Endodermal cell (in vitro differentiated cells): ENCODE results near the gene RFPL3. TPM values are rescaled to one million over a fixed set of nuclear protein-coding genes. Genes with fewer than 3 reads are reported as not detected.

ENCODE experiments used
- DNase-seq: peaks from one replicate; pipeline ENCODE4 v3.0.0-alpha.2; 2017
- H3K27ac ChIP-seq: 2 replicates; pipeline ENCODE4 v1.5.1; 2013; ENCODE audit warnings: mild to moderate bottlenecking, low read depth, low read length, moderate library complexity
- H3K27me3 ChIP-seq: 2 replicates; pipeline ENCODE4 v1.6.1; 2013; ENCODE audit warnings: mild to moderate bottlenecking, low read length, moderate library complexity; ENCODE audit not compliant: insufficient read depth, control insufficient read depth, poor library complexity, severe bottlenecking
- H3K36me3 ChIP-seq: 2 replicates; pipeline ENCODE4 v1.7.0; 2013; ENCODE audit warnings: mild to moderate bottlenecking, low read length, moderate library complexity; ENCODE audit not compliant: control insufficient read depth, insufficient read depth
- H3K4me1 ChIP-seq: one replicate; pipeline ENCODE4 v1.7.0; 2013; ENCODE audit warnings: low read length; ENCODE audit not compliant: control insufficient read depth, insufficient read depth
- H3K4me3 ChIP-seq: 2 replicates; pipeline ENCODE4 v1.5.1; 2013; ENCODE audit warnings: mild to moderate bottlenecking, low read length, moderate library complexity
- H3K9ac ChIP-seq: 2 replicates; pipeline ENCODE4 v1.6.1; 2013; ENCODE audit warnings: mild to moderate bottlenecking, low read length, moderate library complexity; ENCODE audit not compliant: poor library complexity, severe bottlenecking; ENCODE audit errors: extremely low read depth
- H3K9me3 ChIP-seq: 2 replicates; pipeline ENCODE4 v1.6.1; 2013; ENCODE audit warnings: mild to moderate bottlenecking, low read length, moderate library complexity; ENCODE audit not compliant: control insufficient read depth
- H3K27ac Mint-ChIP-seq: 2 replicates; pipeline ENCODE4 v1.8.0; 2020; ENCODE audit warnings: mixed read lengths
- H3K27me3 Mint-ChIP-seq: 2 replicates; pipeline ENCODE4 v1.8.0; 2021; ENCODE audit warnings: mild to moderate bottlenecking, mixed read lengths; ENCODE audit not compliant: insufficient read depth
- H3K36me3 Mint-ChIP-seq: 2 replicates; pipeline ENCODE4 v1.8.0; 2020; ENCODE audit warnings: low read depth, mixed read lengths
- H3K4me1 Mint-ChIP-seq: 2 replicates; pipeline ENCODE4 v1.8.0; 2020; ENCODE audit warnings: mixed read lengths
- H3K4me3 Mint-ChIP-seq: 2 replicates; pipeline ENCODE4 v1.8.0; 2020; ENCODE audit warnings: mild to moderate bottlenecking, moderate library complexity, mixed read lengths
- H3K9me3 Mint-ChIP-seq: 2 replicates; pipeline ENCODE4 v1.8.0; 2020; ENCODE audit warnings: mild to moderate bottlenecking, mixed read lengths
- CTCF ChIP-seq: fragments of 200-600 bp; sonication (generic); conservative IDR thresholded peaks from 2 replicates; pipeline ENCODE4 v1.5.0; 2021; ENCODE audit warnings: antibody characterized with exemption, mild to moderate bottlenecking
- WGBS, 2 experiments: methylation state at CpG; one replicate each; pipeline versions ENCODE4 v1.1.5 to v1.1.7; 2013; ENCODE audit warnings: missing lambda C conversion rate in 2 of 2, mixed read lengths in 1 of 2; ENCODE audit not compliant: insufficient coverage in 1 of 2, insufficient read length in 1 of 2; 5-methylcytosine and 5-hydroxymethylcytosine counted together
- total RNA-seq, 2 donors: library from RNA; stranded (reverse); fragmentation: NEBNext Ultra II Directional in 1 of 2; extraction: Animal tissue kit (Norgen Biotek cat#: 25700) in 1 of 2; gene quantifications; 2 replicates in 1 of 2; 3 replicates in 1 of 2; pipeline ENCODE4 v1.2.1, GENCODE V29; 2021

The RFPL3 gene
- total RNA-seq, 2 donors from 2014 or later = not detected

GRCh38 chr22:32325811-32326237 is 31.8 kb upstream of the RFPL3 start:
- no peaks in the 10 kb centered on the region for H3K36me3 ChIP-seq
- H3K9ac ChIP-seq = no peak overlapping the region
- Mint-ChIP-seq H3K9me3 (peaks cover 4% of the 10 kb centered on the region), H3K36me3 (no peaks in the 10 kb centered on the region), H3K4me3 (no peak overlapping the region), H3K4me1 (no peaks in the 10 kb centered on the region), H3K27me3 (peaks cover 8% of the 10 kb centered on the region), H3K27ac (no peak overlapping the region)
- H3K4me1 ChIP-seq = no peaks in the 10 kb centered on the region
- no peaks in the 10 kb centered on the region for H3K9me3 ChIP-seq
- H3K27ac ChIP-seq = no peak overlapping the region
- no peak for TF ChIP-seq CTCF
- DNase-seq = peak; percentile 63
- no peak overlapping the region for H3K4me3 ChIP-seq
- WGBS, 2 experiments = 77 to 100% methylated on average over 2 to 7 of the region's 7 CpGs
- no peaks in the 10 kb centered on the region for H3K27me3 ChIP-seq

- Mint-ChIP-seq H3K4me3 (no peak overlapping the region), H3K27ac (no peak overlapping the region)
These were observed 31.0 kb upstream of the RFPL3 start for GRCh38 chr22:32326647-32327046.

GRCh38 chr22:32327066-32327465 is 30.6 kb upstream of the RFPL3 start:
- Mint-ChIP-seq H3K9me3 (peaks cover 4% of the 10 kb centered on the region), H3K4me1 (no peaks in the 10 kb centered on the region), H3K27ac (no peak overlapping the region), H3K36me3 (no peaks in the 10 kb centered on the region), H3K4me3 (no peak overlapping the region), H3K27me3 (peaks cover 6% of the 10 kb centered on the region)
- DNase-seq = no peak
- Histone ChIP-seq H3K36me3 (no peaks in the 10 kb centered on the region), H3K27me3 (no peaks in the 10 kb centered on the region), H3K9me3 (no peaks in the 10 kb centered on the region), H3K9ac (no peak overlapping the region), H3K4me1 (no peaks in the 10 kb centered on the region), H3K4me3 (no peak overlapping the region), H3K27ac (no peak overlapping the region)
- no peak for TF ChIP-seq CTCF
- 78 to 82% methylated on average over 4 of the region's 4 CpGs for WGBS, 2 experiments

More at GRCh38 chr22:32326647-32327046, 31.0 kb upstream of the RFPL3 start:
- no peaks in the 10 kb centered on the region for H3K36me3 Mint-ChIP-seq
- no peaks in the 10 kb centered on the region for H3K27me3 ChIP-seq
- TF ChIP-seq CTCF = no peak
- no peaks in the 10 kb centered on the region for H3K4me1 ChIP-seq
- H3K36me3 ChIP-seq = no peaks in the 10 kb centered on the region
- peaks cover 8% of the 10 kb centered on the region for H3K27me3 Mint-ChIP-seq
- H3K9me3 ChIP-seq = no peaks in the 10 kb centered on the region
- no peak overlapping the region for H3K27ac ChIP-seq
- H3K9me3 Mint-ChIP-seq = peaks cover 4% of the 10 kb centered on the region
- no peaks in the 10 kb centered on the region for H3K4me1 Mint-ChIP-seq
- peak; percentile 29 for DNase-seq
- H3K4me3 ChIP-seq = no peak overlapping the region
- H3K9ac ChIP-seq = no peak overlapping the region
- WGBS, 2 experiments = 93 to 94% methylated on average over 10 of the region's 10 CpGs
